OCI-LY1 (cell line): ENCODE measurements around the gene HDDC2.

Source experiments
- H2AFZ ChIP-seq: fragments of 200-600 bp; sonication (generic), shearing (Covaris generic); 2 replicates; pipeline ENCODE4 v1.6.0; 2014; ENCODE audit warnings: antibody characterized with exemption, mild to moderate bottlenecking, low read length
- H3F3A ChIP-seq: fragments of 200-600 bp; sonication (generic), shearing (Covaris generic); 2 replicates; pipeline ENCODE4 v1.6.0; 2014; ENCODE audit warnings: mild to moderate bottlenecking, antibody characterized with exemption, low read length, moderate library complexity; ENCODE audit not compliant: insufficient read depth
- H3K27ac ChIP-seq: fragments of 200-600 bp; sonication (generic); 2 replicates; pipeline ENCODE4 v1.5.1; 2014; ENCODE audit warnings: low read length, mixed run types, mild to moderate bottlenecking, low read depth; ENCODE audit not compliant: poor library complexity, severe bottlenecking
- H3K27me3 ChIP-seq: fragments of 200-600 bp; sonication (generic); 2 replicates; pipeline ENCODE4 v1.6.0; 2014; ENCODE audit warnings: antibody characterized with exemption, mild to moderate bottlenecking, low read length, moderate library complexity; ENCODE audit not compliant: insufficient read depth
- H3K36me3 ChIP-seq: fragments of 200-600 bp; sonication (generic); 2 replicates; pipeline ENCODE4 v1.6.1; 2014; ENCODE audit warnings: mild to moderate bottlenecking, antibody characterized with exemption, low read length, moderate library complexity, mixed read lengths; ENCODE audit not compliant: insufficient read depth
- H3K4me1 ChIP-seq: fragments of 200-600 bp; sonication (generic); 2 replicates; pipeline ENCODE4 v1.5.1; 2014; ENCODE audit warnings: mild to moderate bottlenecking, low read length, moderate library complexity; ENCODE audit not compliant: insufficient read depth, severe bottlenecking
- H3K4me2 ChIP-seq: fragments of 200-600 bp; sonication (generic), shearing (Covaris generic); 2 replicates; pipeline ENCODE4 v1.6.1; 2014; ENCODE audit warnings: low read length
- H3K4me3 ChIP-seq: fragments of 200-600 bp; sonication (generic); 2 replicates; pipeline ENCODE4 v1.5.1; 2014; ENCODE audit warnings: low read length, low read depth, mild to moderate bottlenecking, mixed read lengths; ENCODE audit not compliant: poor library complexity, severe bottlenecking
- H3K79me2 ChIP-seq: fragments of 200-600 bp; shearing (Covaris generic); 2 replicates; pipeline ENCODE4 v1.6.1; 2016; ENCODE audit warnings: mixed run types, low read length, mixed read lengths; ENCODE audit not compliant: insufficient read depth
- H3K9ac ChIP-seq: fragments of 200-600 bp; sonication (generic), shearing (Covaris generic); 2 replicates; pipeline ENCODE4 v1.6.1; 2014; ENCODE audit warnings: mild to moderate bottlenecking, low read length, mixed read lengths
- H3K9me2 ChIP-seq: fragments of 200-600 bp; sonication (generic), shearing (Covaris generic); 2 replicates; pipeline ENCODE4 v1.6.1; 2014; ENCODE audit warnings: low read depth, mild to moderate bottlenecking, low read length, mixed read lengths
- H3K9me3 ChIP-seq: fragments of 200-600 bp; shearing (Covaris generic); 2 replicates; pipeline ENCODE4 v1.6.1; 2014; ENCODE audit warnings: low read length, mixed read lengths
- H4K20me1 ChIP-seq: fragments of 200-600 bp; sonication (generic), shearing (Covaris generic); 2 replicates; pipeline ENCODE4 v1.6.0; 2016; ENCODE audit warnings: mild to moderate bottlenecking, low read length; ENCODE audit not compliant: insufficient read depth
- EZH2 ChIP-seq: fragments of 200-600 bp; sonication (generic), shearing (Covaris generic); IDR thresholded peaks from 2 replicates; pipeline ENCODE4 v1.8.0; 2017; ENCODE audit warnings: borderline replicate concordance, mixed run types, mild to moderate bottlenecking, antibody characterized with exemption, low read length, moderate library complexity, mixed read lengths
- TF ChIP-seq, protein P1 (sequence below): fragments of 200-600 bp; sonication (generic), shearing (Covaris generic); IDR thresholded peaks from 2 replicates; pipeline ENCODE4 v1.5.1; 2017; ENCODE audit warnings: mild to moderate bottlenecking, antibody characterized with exemption, low read length, moderate library complexity, mixed read lengths

The HDDC2 gene

DNA sequence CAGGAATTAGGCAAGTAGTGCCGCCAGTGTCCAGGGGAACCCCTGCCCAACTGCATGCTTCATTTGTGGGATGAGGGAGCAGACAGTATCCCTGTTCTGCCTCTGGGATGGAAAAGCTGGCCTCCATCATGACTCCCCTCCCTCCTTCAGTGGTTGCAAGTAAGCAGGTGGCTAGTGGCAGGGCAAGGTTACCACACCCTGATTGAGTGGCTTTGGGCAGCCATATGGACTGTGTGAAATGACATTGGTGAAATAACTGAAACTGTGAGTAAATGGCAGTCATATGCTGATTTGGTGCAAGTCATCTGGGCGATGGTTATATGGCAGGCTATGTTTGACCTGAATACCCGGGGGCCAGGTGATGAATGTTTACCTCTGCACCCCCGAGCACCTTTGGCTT is 33.0 kb downstream of the HDDC2 start:
- Histone ChIP-seq H4K20me1 (no peaks in the 10 kb centered on the region), H3K27ac (no peak overlapping the region), H3K4me1 (no peaks in the 10 kb centered on the region), H3K9me3 (no peaks in the 10 kb centered on the region), H3K9ac (no peak overlapping the region), H2AFZ (no peak overlapping the region), H3K36me3 (peaks cover 13% of the 10 kb centered on the region), H3K27me3 (no peaks in the 10 kb centered on the region), H3K4me3 (no peak overlapping the region), H3K79me2 (no peaks in the 10 kb centered on the region), H3K9me2 (no peaks in the 10 kb centered on the region), H3K4me2 (no peak overlapping the region), H3F3A (no peaks in the 10 kb centered on the region)
- TF ChIP-seq, protein P1, sequence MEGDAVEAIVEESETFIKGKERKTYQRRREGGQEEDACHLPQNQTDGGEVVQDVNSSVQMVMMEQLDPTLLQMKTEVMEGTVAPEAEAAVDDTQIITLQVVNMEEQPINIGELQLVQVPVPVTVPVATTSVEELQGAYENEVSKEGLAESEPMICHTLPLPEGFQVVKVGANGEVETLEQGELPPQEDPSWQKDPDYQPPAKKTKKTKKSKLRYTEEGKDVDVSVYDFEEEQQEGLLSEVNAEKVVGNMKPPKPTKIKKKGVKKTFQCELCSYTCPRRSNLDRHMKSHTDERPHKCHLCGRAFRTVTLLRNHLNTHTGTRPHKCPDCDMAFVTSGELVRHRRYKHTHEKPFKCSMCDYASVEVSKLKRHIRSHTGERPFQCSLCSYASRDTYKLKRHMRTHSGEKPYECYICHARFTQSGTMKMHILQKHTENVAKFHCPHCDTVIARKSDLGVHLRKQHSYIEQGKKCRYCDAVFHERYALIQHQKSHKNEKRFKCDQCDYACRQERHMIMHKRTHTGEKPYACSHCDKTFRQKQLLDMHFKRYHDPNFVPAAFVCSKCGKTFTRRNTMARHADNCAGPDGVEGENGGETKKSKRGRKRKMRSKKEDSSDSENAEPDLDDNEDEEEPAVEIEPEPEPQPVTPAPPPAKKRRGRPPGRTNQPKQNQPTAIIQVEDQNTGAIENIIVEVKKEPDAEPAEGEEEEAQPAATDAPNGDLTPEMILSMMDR, result no peak
- TF ChIP-seq EZH2, result no peak

DNA sequence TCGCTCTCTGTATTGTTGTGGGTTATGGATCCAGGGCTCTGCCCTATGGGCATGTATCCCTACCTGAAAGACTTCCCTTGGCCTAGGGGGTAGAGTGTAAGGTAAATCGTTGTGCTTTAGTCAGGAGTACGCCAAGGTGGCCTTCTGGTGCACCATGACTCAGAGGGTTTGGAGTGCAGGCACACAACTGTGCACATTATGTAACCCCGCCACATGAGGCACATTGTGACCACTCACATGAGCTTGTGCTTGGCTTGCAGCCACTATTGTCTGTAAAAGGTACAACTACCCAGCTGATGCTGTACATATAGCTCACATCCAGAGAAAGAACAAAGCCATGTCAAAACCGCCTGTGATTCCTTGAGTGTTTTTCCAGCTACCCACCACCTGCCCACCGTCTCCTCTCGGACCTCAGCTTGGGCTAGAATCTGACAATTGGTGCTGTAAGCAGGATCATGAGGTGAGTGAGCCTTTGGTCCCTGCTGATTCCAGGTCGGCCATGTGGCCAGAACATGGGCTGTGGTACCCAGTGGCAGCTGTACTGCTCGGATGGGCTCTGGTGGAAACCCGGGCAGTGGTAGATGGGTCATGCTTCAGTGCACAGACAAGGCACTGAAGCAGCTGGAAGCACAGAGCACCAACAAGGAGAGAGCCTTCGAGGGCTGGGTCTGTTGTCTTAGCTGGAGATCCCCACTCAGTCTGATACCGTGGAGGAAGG is 33.8 kb downstream of the HDDC2 start:
- TF ChIP-seq, protein P1, result no peak
- TF ChIP-seq EZH2, result no peak
- H3K27me3 ChIP-seq, result no peaks in the 10 kb centered on the region

DNA sequence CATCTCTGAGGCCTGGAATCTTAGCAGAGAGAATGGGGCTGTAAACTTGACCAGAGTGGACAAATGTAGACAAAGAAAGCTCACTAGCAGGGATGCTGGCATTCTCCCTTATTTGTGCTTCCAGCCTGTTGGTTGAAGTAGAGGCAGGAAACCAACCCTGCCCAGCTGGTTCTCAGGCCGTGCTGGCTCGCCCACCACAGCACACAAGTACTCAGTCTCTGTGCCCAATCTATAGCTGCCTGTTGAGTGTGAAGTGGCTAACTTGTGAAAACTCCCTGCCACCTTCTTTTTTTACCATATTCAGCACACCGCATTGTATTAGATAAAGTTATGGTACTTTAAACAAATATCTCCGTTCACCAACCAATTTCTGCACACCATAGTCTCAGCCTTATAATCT is 37.3 kb downstream of the HDDC2 start:
- no peaks in the 10 kb centered on the region for H3K4me1 ChIP-seq
- H3K9me2 ChIP-seq, result no peaks in the 10 kb centered on the region
- no peaks in the 10 kb centered on the region for H3K79me2 ChIP-seq
- H4K20me1 ChIP-seq, result no peaks in the 10 kb centered on the region
- no peak overlapping the region for H3K4me3 ChIP-seq
- H3K27me3 ChIP-seq, result no peaks in the 10 kb centered on the region
- H3K4me2 ChIP-seq, result no peak overlapping the region
- no peak overlapping the region for H2AFZ ChIP-seq
- H3K9me3 ChIP-seq, result no peaks in the 10 kb centered on the region
- no peak for TF ChIP-seq EZH2
- TF ChIP-seq, protein P1, result no peak
- H3K36me3 ChIP-seq, result no peaks in the 10 kb centered on the region
- no peaks in the 10 kb centered on the region for H3F3A ChIP-seq
- H3K9ac ChIP-seq, result no peak overlapping the region
- no peak overlapping the region for H3K27ac ChIP-seq

More for the DNA sequence above, 33.8 kb downstream of the HDDC2 start:
- Histone ChIP-seq H3K9me3 (no peaks in the 10 kb centered on the region), H3K79me2 (no peaks in the 10 kb centered on the region), H2AFZ (no peak overlapping the region), H3K4me2 (no peak overlapping the region), H3K27ac (no peak overlapping the region), H3K9me2 (no peaks in the 10 kb centered on the region), H3K4me3 (no peak overlapping the region), H4K20me1 (no peaks in the 10 kb centered on the region), H3K9ac (no peak overlapping the region), H3K4me1 (no peaks in the 10 kb centered on the region), H3F3A (no peaks in the 10 kb centered on the region), H3K36me3 (peaks cover 10% of the 10 kb centered on the region)
